ENCODE data around the gene CD3D.

- TF ChIP-seq CTCF (IDR thresholded peaks at IDR 0.05), result no peak
- TF ChIP-seq POLR2A (IDR thresholded peaks at IDR 0.05), result no peak
- TF ChIP-seq EP300 (IDR thresholded peaks at IDR 0.05), result no peak
Measured at GRCh38 chr11:118295199-118295598, 47.3 kb downstream of the CD3D start.
